Measurements from ENCODE around the gene LRRC63. TPM values are rescaled to one million over a fixed set of nuclear protein-coding genes. Genes with fewer than 3 reads are reported as not detected.
"Not testable (repeated sequence)": the region's sequence is repeated elsewhere in the genome, so short reads cannot be mapped to it uniquely, and the experiment has no call there.

The LRRC63 gene
- total and polyA plus RNA-seq, 2 donors (not counting 1 experiment from before 2014, with no cell fraction given) = 0.17 TPM; not detected in 1

- TF ChIP-seq, protein P1, sequence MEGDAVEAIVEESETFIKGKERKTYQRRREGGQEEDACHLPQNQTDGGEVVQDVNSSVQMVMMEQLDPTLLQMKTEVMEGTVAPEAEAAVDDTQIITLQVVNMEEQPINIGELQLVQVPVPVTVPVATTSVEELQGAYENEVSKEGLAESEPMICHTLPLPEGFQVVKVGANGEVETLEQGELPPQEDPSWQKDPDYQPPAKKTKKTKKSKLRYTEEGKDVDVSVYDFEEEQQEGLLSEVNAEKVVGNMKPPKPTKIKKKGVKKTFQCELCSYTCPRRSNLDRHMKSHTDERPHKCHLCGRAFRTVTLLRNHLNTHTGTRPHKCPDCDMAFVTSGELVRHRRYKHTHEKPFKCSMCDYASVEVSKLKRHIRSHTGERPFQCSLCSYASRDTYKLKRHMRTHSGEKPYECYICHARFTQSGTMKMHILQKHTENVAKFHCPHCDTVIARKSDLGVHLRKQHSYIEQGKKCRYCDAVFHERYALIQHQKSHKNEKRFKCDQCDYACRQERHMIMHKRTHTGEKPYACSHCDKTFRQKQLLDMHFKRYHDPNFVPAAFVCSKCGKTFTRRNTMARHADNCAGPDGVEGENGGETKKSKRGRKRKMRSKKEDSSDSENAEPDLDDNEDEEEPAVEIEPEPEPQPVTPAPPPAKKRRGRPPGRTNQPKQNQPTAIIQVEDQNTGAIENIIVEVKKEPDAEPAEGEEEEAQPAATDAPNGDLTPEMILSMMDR (conservative IDR thresholded peaks at IDR 0.05 in 1 of 2, IDR thresholded peaks at IDR 0.05 in 1 of 2; ENCODE audit: low read depth in 1 of 2, low read length in 2 of 2) = no peak
- TF ChIP-seq EZH2 (IDR thresholded peaks at IDR 0.05; ENCODE audit: low read length, missing control alignments) = no peak
- no peaks in the 10 kb centered on the region for H4K20me1 ChIP-seq (ENCODE audit: control insufficient read depth, extremely low read depth, insufficient read depth, low read length)
- no peak overlapping the region for H3K27ac ChIP-seq (ENCODE audit: insufficient read depth, low read length)
These were observed 1.5 kb downstream of the LRRC63 start for GRCh38 chr13:46213242-46213641.

DNA sequence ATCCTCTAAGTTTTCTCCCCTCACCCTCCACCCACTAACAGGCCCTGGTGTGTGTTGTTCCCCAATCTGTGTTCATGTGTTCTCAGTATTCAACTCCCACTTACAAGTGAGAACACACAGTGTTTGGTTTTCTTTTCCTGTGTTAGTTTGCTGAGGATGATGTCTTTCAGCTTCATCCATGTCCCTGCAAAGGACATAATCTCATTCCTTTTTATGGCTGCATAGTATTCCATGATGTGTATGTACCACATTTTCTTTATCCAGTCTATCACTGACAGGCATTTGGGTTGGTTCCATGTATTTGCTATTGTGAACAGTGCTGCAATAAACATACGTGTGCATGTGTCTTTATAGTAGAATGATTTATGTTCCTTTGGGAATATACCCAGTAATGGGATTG is 3.0 kb downstream of the LRRC63 start:
- not testable (repeated sequence) for H3K27ac ChIP-seq (ENCODE audit: insufficient read depth, low read length); H3K9me3 ChIP-seq (ENCODE audit: control insufficient read depth, insufficient read depth, low read depth, low read length); H3K9ac ChIP-seq (ENCODE audit: insufficient read depth, low read length); H3K79me2 ChIP-seq (ENCODE audit: control insufficient read depth, insufficient read depth, low read length); H3K27me3 ChIP-seq (ENCODE audit: control insufficient read depth, insufficient read depth, low read length); H3K4me3 ChIP-seq (replicated peaks in 1 of 4; ENCODE audit: control extremely low read depth in 1 of 4, insufficient read depth in 1 of 4, low read depth in 3 of 4, low read length in 4 of 4); H3K4me2 ChIP-seq (ENCODE audit: extremely low read depth, insufficient read depth, low read length); H2AFZ ChIP-seq (ENCODE audit: low read length); DNase-seq (ENCODE audit: low read depth in 2 of 2); H4K20me1 ChIP-seq (ENCODE audit: control insufficient read depth, extremely low read depth, insufficient read depth, low read length); H3K4me1 ChIP-seq (ENCODE audit: control insufficient read depth, extremely low read depth, insufficient read depth, low read length); H3K36me3 ChIP-seq (ENCODE audit: control insufficient read depth, insufficient read depth, low read length)

More at GRCh38 chr13:46213242-46213641, 1.5 kb downstream of the LRRC63 start:
- H3K4me2 ChIP-seq (ENCODE audit: extremely low read depth, insufficient read depth, low read length) = no peak overlapping the region
- peaks cover 2% of the 10 kb centered on the region for H3K27me3 ChIP-seq (ENCODE audit: control insufficient read depth, insufficient read depth, low read length)
- H2AFZ ChIP-seq (ENCODE audit: low read length) = no peak overlapping the region
- H3K79me2 ChIP-seq (ENCODE audit: control insufficient read depth, insufficient read depth, low read length) = no peaks in the 10 kb centered on the region
- no peaks in the 10 kb centered on the region for H3K36me3 ChIP-seq (ENCODE audit: control insufficient read depth, insufficient read depth, low read length)
- no peak overlapping the region for H3K4me3 ChIP-seq (replicated peaks in 1 of 4; ENCODE audit: control extremely low read depth in 1 of 4, insufficient read depth in 1 of 4, low read depth in 3 of 4, low read length in 4 of 4)
- H3K4me1 ChIP-seq (ENCODE audit: control insufficient read depth, extremely low read depth, insufficient read depth, low read length) = no peaks in the 10 kb centered on the region
- no peaks in the 10 kb centered on the region for H3K9me3 ChIP-seq (ENCODE audit: control insufficient read depth, insufficient read depth, low read depth, low read length)
- no peak overlapping the region for H3K9ac ChIP-seq (ENCODE audit: insufficient read depth, low read length)
- no peak for DNase-seq (ENCODE audit: low read depth in 2 of 2)

GRCh38 chr13:46220234-46220633 is 8.5 kb downstream of the LRRC63 start:
- H4K20me1 ChIP-seq (ENCODE audit: control insufficient read depth, extremely low read depth, insufficient read depth, low read length); H3K27me3 ChIP-seq (ENCODE audit: control insufficient read depth, insufficient read depth, low read length); H3K79me2 ChIP-seq (ENCODE audit: control insufficient read depth, insufficient read depth, low read length); H3K4me3 ChIP-seq (replicated peaks in 1 of 4; ENCODE audit: control extremely low read depth in 1 of 4, insufficient read depth in 1 of 4, low read depth in 3 of 4, low read length in 4 of 4); H3K4me2 ChIP-seq (ENCODE audit: extremely low read depth, insufficient read depth, low read length); H2AFZ ChIP-seq (ENCODE audit: low read length); H3K9ac ChIP-seq (ENCODE audit: insufficient read depth, low read length); H3K4me1 ChIP-seq (ENCODE audit: control insufficient read depth, extremely low read depth, insufficient read depth, low read length); H3K36me3 ChIP-seq (ENCODE audit: control insufficient read depth, insufficient read depth, low read length); DNase-seq (ENCODE audit: low read depth in 2 of 2); H3K9me3 ChIP-seq (ENCODE audit: control insufficient read depth, insufficient read depth, low read depth, low read length); H3K27ac ChIP-seq (ENCODE audit: insufficient read depth, low read length): not testable (repeated sequence)

- Histone ChIP-seq H3K4me2 (ENCODE audit: extremely low read depth, insufficient read depth, low read length) (no peak overlapping the region), H3K79me2 (ENCODE audit: control insufficient read depth, insufficient read depth, low read length) (no peaks in the 10 kb centered on the region), H3K9ac (ENCODE audit: insufficient read depth, low read length) (no peak overlapping the region), H3K36me3 (ENCODE audit: control insufficient read depth, insufficient read depth, low read length) (no peaks in the 10 kb centered on the region), H4K20me1 (ENCODE audit: control insufficient read depth, extremely low read depth, insufficient read depth, low read length) (no peaks in the 10 kb centered on the region), H3K27me3 (ENCODE audit: control insufficient read depth, insufficient read depth, low read length) (no peaks in the 10 kb centered on the region), H3K4me1 (ENCODE audit: control insufficient read depth, extremely low read depth, insufficient read depth, low read length) (no peaks in the 10 kb centered on the region), H3K9me3 (ENCODE audit: control insufficient read depth, insufficient read depth, low read depth, low read length) (no peaks in the 10 kb centered on the region), H2AFZ (ENCODE audit: low read length) (no peak overlapping the region), H3K4me3 (replicated peaks in 1 of 4; ENCODE audit: control extremely low read depth in 1 of 4, insufficient read depth in 1 of 4, low read depth in 3 of 4, low read length in 4 of 4) (no peak overlapping the region), H3K27ac (ENCODE audit: insufficient read depth, low read length) (no peak overlapping the region)
- peak in 1 of 2 donors; percentile 57 for DNase-seq (ENCODE audit: low read depth in 2 of 2)
- TF ChIP-seq, protein P1 (conservative IDR thresholded peaks at IDR 0.05 in 1 of 2, IDR thresholded peaks at IDR 0.05 in 1 of 2; ENCODE audit: low read depth in 1 of 2, low read length in 2 of 2) = no peak
- no peak for TF ChIP-seq EZH2 (IDR thresholded peaks at IDR 0.05; ENCODE audit: low read length, missing control alignments)
These were observed 17.5 kb downstream of the LRRC63 start for GRCh38 chr13:46229251-46229650.
